IMR-90 (cell line): ENCODE data around the gene SLC9A9. TPM values are rescaled to one million over a fixed set of nuclear protein-coding genes. Genes with fewer than 3 reads are reported as not detected.

ENCODE experiments used
- ATAC-seq: fragments of 200-7000 bp; cut with Tn5 transposase; 2 replicates; pipeline ENCODE4 v1.9.1; 2020; ENCODE audit warnings: low read depth, mild to moderate bottlenecking, moderate library complexity
- BruUV-seq: library from RNA; stranded (reverse); fragments of 400-500 nt; replicated peaks from 2 replicates; lab custom pipeline; 2021; lab: Mats Ljungman, UMichigan
- CTCF ChIA-PET: fragments of 300-600 bp; formaldehyde crosslinking; extraction: SDS; loops from one replicate; lab custom pipeline; 2021; ENCODE audit warnings: antibody characterized with exemption; lab: Yijun Ruan, JAX
- POLR2A ChIA-PET: fragments of 300-600 bp; sonication (Branson Sonifier 250); formaldehyde crosslinking; loops from one replicate; lab custom pipeline; 2022; ENCODE audit warnings: antibody characterized with exemption; ENCODE audit not compliant: unreplicated experiment; lab: Charles Lee
- DNase-seq: peaks from one replicate; pipeline ENCODE4 v3.0.0; 2013
- H2AFZ ChIP-seq: replicated peaks from 2 replicates; pipeline ENCODE3; 2013; ENCODE audit warnings: low read length, mild to moderate bottlenecking; ENCODE audit not compliant: poor library complexity
- H2AK5ac ChIP-seq: 2 replicates; pipeline ENCODE4 v1.6.1; 2013; ENCODE audit warnings: low read depth, low read length, inconsistent platforms
- H2AK9ac ChIP-seq: replicated peaks from 2 replicates; pipeline ENCODE3; 2013; ENCODE audit warnings: mild to moderate bottlenecking, low read depth, low read length, moderate library complexity; ENCODE audit not compliant: poor library complexity
- H2BK120ac ChIP-seq: 2 replicates; pipeline ENCODE4 v1.6.1; 2013; ENCODE audit warnings: low read depth, low read length, inconsistent platforms
- H2BK15ac ChIP-seq: 3 replicates; pipeline ENCODE4 v1.6.1; 2013; ENCODE audit warnings: low read depth, low read length, inconsistent platforms
- H2BK20ac ChIP-seq: 2 replicates; pipeline ENCODE4 v1.6.1; 2013; ENCODE audit warnings: low read depth, mild to moderate bottlenecking, inconsistent platforms, low read length, moderate library complexity
- H2BK5ac ChIP-seq: 2 replicates; pipeline ENCODE4 v1.6.1; 2013; ENCODE audit warnings: mild to moderate bottlenecking, low read depth, low read length, inconsistent platforms; ENCODE audit not compliant: poor library complexity, severe bottlenecking
- H3K14ac ChIP-seq: replicated peaks from 2 replicates; pipeline ENCODE4 v1.6.1; 2013; ENCODE audit warnings: low read depth, low read length, inconsistent platforms
- H3K18ac ChIP-seq: 2 replicates; pipeline ENCODE4 v1.6.1; 2013; ENCODE audit warnings: low read depth, low read length, control low read depth
- H3K23ac ChIP-seq: 2 replicates; pipeline ENCODE4 v1.6.1; 2013; ENCODE audit warnings: low read depth, low read length, inconsistent platforms
- H3K27ac ChIP-seq: 2 replicates; pipeline ENCODE4 v1.5.1; 2013; ENCODE audit warnings: mild to moderate bottlenecking, control low read depth, low read length; ENCODE audit not compliant: insufficient read depth
- H3K27me3 ChIP-seq: 2 replicates; pipeline ENCODE4 v1.6.1; 2013; ENCODE audit warnings: low read length; ENCODE audit not compliant: control insufficient read depth, insufficient read depth
- H3K36me3 ChIP-seq: 2 replicates; pipeline ENCODE4 v1.6.1; 2013; ENCODE audit warnings: low read length, mixed read lengths; ENCODE audit not compliant: control insufficient read depth, insufficient read depth
- H3K4ac ChIP-seq: 2 replicates; pipeline ENCODE4 v1.6.1; 2013; ENCODE audit warnings: low read depth, low read length, inconsistent platforms
- H3K4me1 ChIP-seq: 2 replicates; pipeline ENCODE4 v1.6.1; 2013; ENCODE audit warnings: low read length, mixed read lengths; ENCODE audit not compliant: control insufficient read depth, insufficient read depth
- H3K4me2 ChIP-seq: 2 replicates; pipeline ENCODE4 v1.6.1; 2013; ENCODE audit warnings: low read depth, mild to moderate bottlenecking, control low read depth, low read length, moderate library complexity
- H3K4me3 ChIP-seq: 2 replicates; pipeline ENCODE4 v1.5.1; 2013; ENCODE audit warnings: low read depth, mild to moderate bottlenecking, control low read depth, low read length, moderate library complexity; ENCODE audit not compliant: insufficient read depth
- H3K56ac ChIP-seq: 2 replicates; pipeline ENCODE4 v1.6.1; 2013; ENCODE audit warnings: low read length, inconsistent platforms; ENCODE audit not compliant: insufficient read depth; ENCODE audit errors: extremely low read depth
- H3K79me1 ChIP-seq, 2 experiments: 2 replicates each; pipeline ENCODE4 v1.6.1; 2013; ENCODE audit warnings: low read length in 2 of 2, inconsistent platforms in 1 of 2, low read depth in 1 of 2
- H3K9ac ChIP-seq: 2 replicates; pipeline ENCODE4 v1.6.1; 2013; ENCODE audit warnings: low read depth, low read length, control low read depth
- H3K9me1 ChIP-seq: 2 replicates; pipeline ENCODE4 v1.6.1; 2013; ENCODE audit warnings: low read length, inconsistent platforms; ENCODE audit not compliant: insufficient read depth
- H3K9me3 ChIP-seq: 2 replicates; pipeline ENCODE4 v1.6.1; 2013; ENCODE audit warnings: low read length; ENCODE audit not compliant: control insufficient read depth, insufficient read depth
- H4K20me1 ChIP-seq: 2 replicates; pipeline ENCODE4 v1.6.1; 2013; ENCODE audit warnings: low read length, inconsistent platforms; ENCODE audit not compliant: insufficient read depth
- H4K5ac ChIP-seq: 2 replicates; pipeline ENCODE4 v1.6.1; 2013; ENCODE audit warnings: mild to moderate bottlenecking, low read depth, low read length, control low read depth
- H4K8ac ChIP-seq, 2 experiments: 2 replicates each; pipeline ENCODE4 v1.6.1; 2013; ENCODE audit warnings: low read depth in 2 of 2, low read length in 2 of 2, control low read depth in 1 of 2, inconsistent platforms in 1 of 2
- H4K91ac ChIP-seq: 2 replicates; pipeline ENCODE4 v1.6.1; 2013; ENCODE audit warnings: low read depth, low read length, inconsistent platforms; ENCODE audit not compliant: insufficient read depth
- MXI1 ChIP-seq: IDR thresholded peaks from 2 replicates; pipeline ENCODE4 v1.6.1; 2012; ENCODE audit warnings: low read depth, mild to moderate bottlenecking, low read length, moderate library complexity, borderline replicate concordance
- NFE2L2 ChIP-seq: fragments of 150-350 bp; IDR thresholded peaks from 2 replicates; pipeline ENCODE4 v1.6.1; 2016; ENCODE audit warnings: low read depth, mild to moderate bottlenecking, low read length
- WGBS, 2 experiments: methylation state at CpG; one replicate each; pipeline versions ENCODE4 v1.1.5 to v1.1.7; 2013; ENCODE audit warnings: missing lambda C conversion rate in 2 of 2; ENCODE audit not compliant: insufficient read length in 1 of 2; ENCODE audit errors: extremely low coverage in 2 of 2; 5-methylcytosine and 5-hydroxymethylcytosine counted together
- dilution Hi-C: fragments of 300-500 bp; cut with HindIII; formaldehyde crosslinking; loops from one replicate; pipeline ENCODE4 v1.14.3; 2018; ENCODE audit warnings: low sequenced_read_pairs; ENCODE audit not compliant: unreplicated experiment
- in situ Hi-C: fragments of 300-500 bp; cut with MboI; formaldehyde crosslinking; loops from 3 replicates; pipeline ENCODE4 v1.14.3; 2019; ENCODE audit warnings: low sequenced_read_pairs, inconsistent platforms, mixed read lengths
- intact Hi-C: fragments of 100-400 bp; cut with micrococcal nuclease; formaldehyde crosslinking; loops from 2 replicates; pipeline ENCODE4 v1.10.0; 2022
- polyA plus RNA-seq, 3 experiments: library from polyadenylated mRNA; depleted of rRNA; stranded (reverse); fragments of >200 nt; gene quantifications; 2 replicates each; pipeline ENCODE4 v1.2.3, GENCODE V29; 2012; ENCODE audit warnings: low replicate concordance in 1 of 3
- total RNA-seq: library from RNA; depleted of rRNA; stranded (reverse); fragments of >200 nt; gene quantifications from 2 replicates; pipeline ENCODE4 v1.2.3, GENCODE V29; 2012

Gene SLC9A9
- total and polyA plus RNA-seq, 2 of the 4 experiments (the other 2 are of a cell fraction): 1.4 to 2.3 TPM

DNA sequence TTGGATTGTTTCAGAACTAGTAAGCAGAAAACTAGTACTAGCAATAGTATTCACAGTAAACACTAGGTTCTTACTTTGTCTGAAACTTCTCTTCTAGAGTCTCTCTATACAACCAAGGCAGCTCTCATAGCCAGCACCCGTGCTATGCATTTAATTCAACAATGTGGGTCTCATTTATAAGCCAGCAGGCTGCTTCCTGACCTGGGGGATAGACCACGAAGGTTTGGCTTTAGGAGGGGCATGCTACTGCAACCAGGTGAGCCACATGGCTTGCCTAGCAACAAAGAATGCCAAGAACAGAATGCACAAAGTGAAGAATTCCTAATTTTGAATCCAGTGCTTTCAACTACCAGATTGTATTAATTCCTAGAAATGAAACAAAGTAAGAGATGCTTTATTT, 514.9 kb downstream of the SLC9A9 start:
- no TSS peak for BruUV-seq
- Histone ChIP-seq H3K14ac (no peak overlapping the region), H2AFZ (no peak overlapping the region), H3K79me1 (no peaks in the 10 kb centered on the region), H4K91ac (no peak overlapping the region), H3K27ac (no peak overlapping the region), H2AK5ac (no peak overlapping the region), H3K9me3 (no peaks in the 10 kb centered on the region), H2BK5ac (no peak overlapping the region), H4K5ac (no peak overlapping the region), H2BK20ac (no peak overlapping the region), H3K18ac (no peak overlapping the region), H3K36me3 (no peaks in the 10 kb centered on the region), H3K4me3 (no peak overlapping the region), H3K4me2 (no peak overlapping the region), H3K27me3 (no peaks in the 10 kb centered on the region; the same call in 1 of the 2 replicates), H3K56ac (no peak overlapping the region), H4K20me1 (no peaks in the 10 kb centered on the region), H3K23ac (no peak overlapping the region), H2BK15ac (no peak overlapping the region), H3K4ac (no peak overlapping the region), H2BK120ac (no peak overlapping the region), H3K9me1 (no peaks in the 10 kb centered on the region), H2AK9ac (no peak overlapping the region), H3K9ac (no peak overlapping the region), H3K4me1 (no peaks in the 10 kb centered on the region), H4K8ac (no peak overlapping the region)
- in situ Hi-C loops: no loop called here
- intact Hi-C loops: no loop called here
- POLR2A ChIA-PET: no interaction called here
- dilution Hi-C loops: no loop called here
- CTCF ChIA-PET: no interaction called here
- no peak for ATAC-seq
- WGBS, 2 experiments: no CpG with 5 or more reads among the region's 2 CpGs
- DNase-seq: no peak
- TF ChIP-seq MXI1: no peak
- TF ChIP-seq NFE2L2: no peak
